Sigmoid colon (tissue), 7 donors: ENCODE data around the gene PPP1R1A. TPM values are rescaled to one million over a fixed set of nuclear protein-coding genes. Genes with fewer than 3 reads are reported as not detected.

ENCODE experiments used
- DNase-seq: peaks from one replicate; pipeline ENCODE4 v3.0.0-alpha.2; 2019
- H3K27ac ChIP-seq, 4 donors: fragments of 200-600 bp; sonication (generic); one replicate each; pipeline ENCODE4 v1.5.1; 2016 to 2019; ENCODE audit warnings: mild to moderate bottlenecking in 1 of 4
- H3K27me3 ChIP-seq, 3 donors: fragments of 200-600 bp; sonication (generic); one replicate each; pipeline ENCODE4 v1.5.1; 2019; ENCODE audit warnings: mild to moderate bottlenecking in 1 of 3
- H3K36me3 ChIP-seq, 4 donors: fragments of 200-600 bp; sonication (generic); one replicate each; pipeline ENCODE4 v1.5.1; 2016 to 2019
- H3K4me1 ChIP-seq, 4 donors: fragments of 200-600 bp; sonication (generic); one replicate each; pipeline ENCODE4 v1.5.1; 2017 to 2019
- H3K4me3 ChIP-seq, 4 donors: fragments of 200-600 bp; sonication (generic); one replicate each; pipeline ENCODE4 v1.5.1; 2017 to 2019; ENCODE audit warnings: mild to moderate bottlenecking in 2 of 4, moderate library complexity in 1 of 4
- H3K9me3 ChIP-seq, 4 donors: fragments of 200-600 bp in 3 of 4; sonication (generic) in 3 of 4; one replicate each; pipeline versions ENCODE4 v1.5.1 to v1.6.1; 2013 to 2019
- CTCF ChIP-seq, 4 experiments: fragments of 450-650 bp in 3 of 4; fragments of 200-600 bp in 1 of 4; IDR thresholded peaks; one replicate each; pipeline ENCODE4 v1.5.1; 2016 to 2019; ENCODE audit warnings: antibody characterized with exemption in 4 of 4, mild to moderate bottlenecking in 3 of 4, moderate library complexity in 2 of 4
- EP300 ChIP-seq, 4 donors: sonication (generic); formaldehyde crosslinking; IDR thresholded peaks; one replicate each; pipeline ENCODE4 v1.6.1; 2017; ENCODE audit warnings: antibody characterized with exemption in 4 of 4
- POLR2A ChIP-seq, 2 donors: fragments of 450-650 bp; IDR thresholded peaks; one replicate each; pipeline ENCODE4 v1.6.1; 2016; ENCODE audit warnings: antibody characterized with exemption in 2 of 2, mild to moderate bottlenecking in 2 of 2, moderate library complexity in 2 of 2
- POLR2AphosphoS5 ChIP-seq, 4 donors: sonication (generic); formaldehyde crosslinking; IDR thresholded peaks; one replicate each; pipeline ENCODE4 v1.6.1; 2017; ENCODE audit warnings: antibody characterized with exemption in 4 of 4
- WGBS, 2 donors: extraction: QIAGEN DNeasy Blood & Tissue Kit; methylation state at CpG; one replicate each; pipeline ENCODE4 v1.1.7; 2013; 5-methylcytosine and 5-hydroxymethylcytosine counted together
- intact Hi-C: fragments of 100-400 bp; cut with DNase I; formaldehyde crosslinking; loops from one replicate; pipeline ENCODE4 v1.15.1; 2023
- polyA plus RNA-seq, 3 donors: library from polyadenylated mRNA; stranded (reverse); fragments of 200-250 nt; gene quantifications; one replicate each; pipeline ENCODE4 v1.2.3, GENCODE V29; 2013
- total RNA-seq, 4 donors: library from RNA; depleted of rRNA; stranded (reverse); fragments of >200 nt; gene quantifications; one replicate each; pipeline ENCODE4 v1.1.0, GENCODE V29; 2016
- donor health status: healthy with polysubstance abuse.
- donor health status: Bipolar disorder and iron deficiency.
- donor health status: healthy.

Gene PPP1R1A
- total and polyA plus RNA-seq, 7 donors, result 0.92 to 48.9 (median 17.5) TPM

- TF ChIP-seq CTCF (IDR thresholded peaks at IDR 0.05) (no peak), POLR2A (IDR thresholded peaks at IDR 0.05) (no peak), EP300 (IDR thresholded peaks at IDR 0.05) (no peak), POLR2AphosphoS5 (IDR thresholded peaks at IDR 0.05) (no peak)
- H3K9me3 ChIP-seq, result no peaks in the 10 kb centered on the region
- H3K27ac ChIP-seq, result no peak overlapping the region
- no peaks in the 10 kb centered on the region for H3K4me1 ChIP-seq
- no peak for DNase-seq
- intact Hi-C loops, result no loop called here
- no peaks in the 10 kb centered on the region for H3K27me3 ChIP-seq
- H3K4me3 ChIP-seq, result no peak overlapping the region
- 39 to 55% methylated on average over 5 of the region's 5 CpGs for WGBS, 2 donors
- no peaks in the 10 kb centered on the region for H3K36me3 ChIP-seq
Observed at GRCh38 chr12:54624315-54625279, 36.1 kb upstream of the PPP1R1A start.

GRCh38 chr12:54622463-54623183 is 34.2 kb upstream of the PPP1R1A start:
- intact Hi-C loops, result no loop called here

GRCh38 chr12:54616933-54617680 is 28.6 kb upstream of the PPP1R1A start:
- intact Hi-C loops, result no loop called here
- H3K36me3 ChIP-seq, result no peaks in the 10 kb centered on the region
- H3K4me1 ChIP-seq, result no peaks in the 10 kb centered on the region
- no peak overlapping the region for H3K4me3 ChIP-seq
- no peaks in the 10 kb centered on the region for H3K9me3 ChIP-seq
- 38 to 69% methylated on average over 6 of the region's 6 CpGs for WGBS, 2 donors
- DNase-seq, result no peak
- no peak overlapping the region for H3K27ac ChIP-seq
- TF ChIP-seq CTCF (IDR thresholded peaks at IDR 0.05) (no peak), POLR2A (IDR thresholded peaks at IDR 0.05) (no peak), EP300 (IDR thresholded peaks at IDR 0.05) (no peak), POLR2AphosphoS5 (IDR thresholded peaks at IDR 0.05) (no peak)
- peaks cover 0 to 10% (median 4%) of the 10 kb centered on the region in 3 donors for H3K27me3 ChIP-seq

More at GRCh38 chr12:54622463-54623183, 34.2 kb upstream of the PPP1R1A start:
- H3K4me3 ChIP-seq, result no peak overlapping the region
- no peaks in the 10 kb centered on the region for H3K9me3 ChIP-seq
- no peaks in the 10 kb centered on the region for H3K27me3 ChIP-seq
- no peaks in the 10 kb centered on the region for H3K4me1 ChIP-seq
- TF ChIP-seq POLR2AphosphoS5 (IDR thresholded peaks at IDR 0.05), result no peak
- TF ChIP-seq CTCF (IDR thresholded peaks at IDR 0.05), result no peak
- TF ChIP-seq EP300 (IDR thresholded peaks at IDR 0.05), result no peak
- H3K27ac ChIP-seq, result no peak overlapping the region
- H3K36me3 ChIP-seq, result no peaks in the 10 kb centered on the region
- no peak for DNase-seq

- 52 to 71% methylated on average over 1 of the region's 1 CpG for WGBS, 2 donors
Observed at GRCh38 chr12:54612225-54612750, 23.8 kb upstream of the PPP1R1A start.

More at GRCh38 chr12:54612225-54612750, 23.8 kb upstream of the PPP1R1A start:
- H3K36me3 ChIP-seq, result no peaks in the 10 kb centered on the region
- H3K4me1 ChIP-seq, result no peaks in the 10 kb centered on the region
- no peak for DNase-seq
- no peak overlapping the region for H3K4me3 ChIP-seq
- H3K27me3 ChIP-seq, result peaks cover 0 to 10% (median 4%) of the 10 kb centered on the region in 3 donors
- TF ChIP-seq POLR2A (IDR thresholded peaks at IDR 0.05) (no peak), EP300 (IDR thresholded peaks at IDR 0.05) (no peak), POLR2AphosphoS5 (IDR thresholded peaks at IDR 0.05) (no peak), CTCF (IDR thresholded peaks at IDR 0.05) (no peak)
- no peak overlapping the region for H3K27ac ChIP-seq
- intact Hi-C loops, result no loop called here
- no peaks in the 10 kb centered on the region for H3K9me3 ChIP-seq
